GM12864 (cell line): ENCODE measurements around the gene SMARCAD1.

Source experiments
- DNase-seq: peaks from one replicate; pipeline ENCODE4 v3.0.0-alpha.2; 2011; ENCODE audit warnings: low read depth
- H3K4me3 ChIP-seq: 2 replicates; pipeline ENCODE4 v1.5.1; 2011; ENCODE audit warnings: mild to moderate bottlenecking, low read depth, low read length, control low read depth
- CTCF ChIP-seq: IDR thresholded peaks from 2 replicates; pipeline ENCODE4 v1.5.1; 2011; ENCODE audit warnings: low read depth, mild to moderate bottlenecking, moderate library complexity, low read length, control low read depth, inconsistent platforms; ENCODE audit errors: missing control alignments

SMARCAD1 gene

GRCh38 chr4:94225449-94225848 is 17.8 kb downstream of the SMARCAD1 start:
- no peak for TF ChIP-seq CTCF
- H3K4me3 ChIP-seq = no peak overlapping the region
- DNase-seq = no peak

- no peak for DNase-seq
- no peak overlapping the region for H3K4me3 ChIP-seq
- TF ChIP-seq CTCF = no peak
These were observed 19.1 kb downstream of the SMARCAD1 start for GRCh38 chr4:94226763-94227162.

GRCh38 chr4:94228493-94229216 is 21.0 kb downstream of the SMARCAD1 start:
- no peak for DNase-seq
- H3K4me3 ChIP-seq = no peak overlapping the region

GRCh38 chr4:94232519-94232918 is 24.9 kb downstream of the SMARCAD1 start:
- H3K4me3 ChIP-seq = no peak overlapping the region
- TF ChIP-seq CTCF = no peak
- DNase-seq = no peak

More at GRCh38 chr4:94228493-94229216, 21.0 kb downstream of the SMARCAD1 start:
- TF ChIP-seq CTCF = no peak

- no peak for TF ChIP-seq CTCF
- H3K4me3 ChIP-seq = no peak overlapping the region
- no peak for DNase-seq
These were observed 28.2 kb downstream of the SMARCAD1 start for GRCh38 chr4:94235825-94236224.

GRCh38 chr4:94237271-94237670 is 29.6 kb downstream of the SMARCAD1 start:
- DNase-seq = no peak
- TF ChIP-seq CTCF = no peak
- no peak overlapping the region for H3K4me3 ChIP-seq

GRCh38 chr4:94238160-94238559 is 30.5 kb downstream of the SMARCAD1 start:
- H3K4me3 ChIP-seq = no peak overlapping the region
- DNase-seq = no peak
- TF ChIP-seq CTCF = no peak
